ENCODE results near the gene CRACDL. TPM values are rescaled to one million over a fixed set of nuclear protein-coding genes. Genes with fewer than 3 reads are reported as not detected.

Gene CRACDL
- total RNA-seq, 1 donor from 2014 or later, result 2.3 TPM

DNA sequence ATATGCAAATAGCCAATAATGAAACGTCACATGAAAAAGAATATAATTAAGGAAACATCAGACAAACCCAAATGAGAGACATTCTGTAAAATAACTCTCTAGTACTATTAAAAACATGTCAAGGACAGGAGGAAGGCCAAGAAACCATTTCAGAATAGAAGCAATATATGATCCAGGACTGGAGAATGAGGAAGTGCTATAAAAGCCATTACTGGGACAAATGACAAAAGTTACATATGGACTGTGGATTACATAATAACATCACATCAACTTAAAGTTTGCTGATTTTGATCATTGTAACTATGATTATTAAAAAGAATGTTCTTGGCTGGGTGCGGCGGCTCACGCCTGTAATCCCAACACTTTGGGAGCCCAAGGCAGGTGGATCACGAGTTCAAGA, 81.3 kb downstream of the CRACDL start:
- no peak for DNase-seq

GRCh38 chr2:98852932-98853331, 83.1 kb downstream of the CRACDL start:
- DNase-seq, result no peak

DNA sequence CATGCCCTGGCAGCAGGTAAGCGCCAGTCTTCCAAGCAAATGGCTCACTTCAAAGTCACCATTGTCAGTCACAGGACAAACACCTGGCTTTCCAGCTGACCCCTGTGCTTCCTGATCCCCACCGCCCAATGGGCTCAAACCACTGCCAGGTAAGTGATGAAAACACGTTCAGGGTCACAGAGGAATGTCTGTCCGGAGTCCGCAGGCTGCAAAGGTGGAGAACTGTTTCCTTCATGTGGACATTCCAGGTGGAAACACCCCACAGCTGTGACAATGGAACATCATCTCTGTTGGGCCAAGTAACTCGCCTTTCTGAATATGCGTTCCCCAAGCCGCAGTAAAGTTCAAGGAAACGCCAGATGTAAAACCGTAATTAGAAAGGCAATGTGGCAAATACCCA, 86.0 kb downstream of the CRACDL start:
- DNase-seq, result no peak

- no peak for DNase-seq
Observed at GRCh38 chr2:98849113-98849512, 86.9 kb downstream of the CRACDL start.

GRCh38 chr2:98847853-98848252, 88.2 kb downstream of the CRACDL start:
- DNase-seq, result no peak

GRCh38 chr2:98846041-98846440, 90.0 kb downstream of the CRACDL start:
- no peak for DNase-seq

DNA sequence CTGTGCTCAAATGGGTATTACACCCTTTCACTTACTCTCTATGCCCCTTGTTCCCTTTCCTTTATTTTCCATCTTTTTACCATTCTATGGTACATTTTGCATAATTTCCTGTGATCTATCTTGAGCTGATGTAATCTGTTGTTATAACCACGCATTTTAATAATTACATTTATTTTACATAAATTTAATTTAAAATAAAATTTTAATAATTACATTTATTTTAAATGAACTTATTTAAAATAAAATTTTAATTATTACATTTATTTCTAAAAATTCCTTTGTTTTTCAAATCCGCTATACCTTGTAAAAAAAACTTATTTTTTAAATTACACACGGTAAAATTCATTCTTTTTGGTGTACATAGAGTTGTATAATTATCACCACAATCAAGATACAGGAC, 93.9 kb downstream of the CRACDL start:
- no peak for DNase-seq

DNA sequence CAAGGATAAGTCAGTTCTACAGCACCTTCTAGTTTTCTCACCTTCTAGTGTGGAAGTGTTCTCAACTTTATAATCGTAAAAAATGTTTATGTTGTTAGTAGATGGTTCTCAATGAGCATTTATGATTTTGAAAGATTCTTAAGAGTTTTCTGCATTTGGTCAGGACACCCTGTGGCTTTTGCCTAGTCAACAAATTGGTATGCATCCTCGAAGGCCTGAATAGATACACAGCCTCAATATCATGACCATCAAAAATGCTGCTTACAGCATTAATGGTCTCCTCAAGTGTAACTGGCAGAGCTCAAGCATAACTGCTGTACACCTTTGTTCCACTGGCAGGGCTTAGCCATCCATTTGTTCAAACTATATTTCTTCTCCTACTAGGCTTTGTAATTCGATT, 96.7 kb downstream of the CRACDL start:
- no peak for DNase-seq

GRCh38 chr2:98835831-98836385, 100.1 kb downstream of the CRACDL start:
- no peak for DNase-seq

DNA sequence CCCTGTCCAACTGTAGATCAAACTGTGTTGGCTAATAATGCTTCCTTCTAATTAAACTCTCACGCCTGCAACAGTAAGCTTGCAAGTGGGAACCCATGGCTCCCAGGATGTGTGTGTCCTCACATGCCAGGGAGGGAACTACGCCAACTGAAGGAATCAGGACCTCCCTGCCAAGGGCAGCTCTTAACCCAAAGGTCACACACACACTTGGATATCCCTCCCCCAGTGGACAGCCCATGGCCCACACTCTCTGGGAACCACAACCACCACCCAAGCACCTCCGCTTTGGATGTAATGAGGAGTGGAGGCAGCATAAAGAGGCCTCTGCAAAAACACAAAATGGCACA, 102.1 kb downstream of the CRACDL start:
- DNase-seq, result no peak

- DNase-seq, result no peak
Observed at GRCh38 chr2:98833172-98833916, 102.7 kb downstream of the CRACDL start.

- DNase-seq, result no peak
Observed at GRCh38 chr2:98832172-98832571, 103.9 kb downstream of the CRACDL start.

DNA sequence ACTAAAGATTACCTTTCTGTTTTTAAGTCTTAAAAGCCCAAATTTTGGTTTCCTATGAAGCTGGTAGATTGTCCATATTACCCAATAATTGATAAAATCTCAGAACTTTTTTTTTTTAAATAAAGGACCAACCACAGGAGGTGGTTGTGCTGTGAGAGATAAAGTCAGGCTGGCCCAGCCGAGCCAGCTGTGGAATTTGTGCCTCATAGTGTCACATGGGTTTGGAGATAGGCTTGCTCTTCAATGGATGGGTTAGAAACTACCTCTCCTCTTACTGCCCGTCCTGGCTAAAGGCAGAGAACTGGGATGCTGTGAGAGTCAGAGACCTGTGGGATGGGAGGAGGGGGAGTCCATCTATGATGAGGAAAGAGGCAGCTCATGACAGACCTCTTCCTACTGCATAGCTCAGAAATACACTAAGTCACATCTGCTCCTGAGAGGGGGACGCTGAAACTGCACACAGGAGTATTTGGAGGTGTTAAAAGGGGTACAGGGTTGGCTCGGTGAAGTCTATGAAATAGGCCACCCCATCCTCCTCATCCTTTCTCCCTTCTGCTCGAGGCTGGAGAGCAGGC, 105.4 kb downstream of the CRACDL start:
- no peak for DNase-seq

DNA sequence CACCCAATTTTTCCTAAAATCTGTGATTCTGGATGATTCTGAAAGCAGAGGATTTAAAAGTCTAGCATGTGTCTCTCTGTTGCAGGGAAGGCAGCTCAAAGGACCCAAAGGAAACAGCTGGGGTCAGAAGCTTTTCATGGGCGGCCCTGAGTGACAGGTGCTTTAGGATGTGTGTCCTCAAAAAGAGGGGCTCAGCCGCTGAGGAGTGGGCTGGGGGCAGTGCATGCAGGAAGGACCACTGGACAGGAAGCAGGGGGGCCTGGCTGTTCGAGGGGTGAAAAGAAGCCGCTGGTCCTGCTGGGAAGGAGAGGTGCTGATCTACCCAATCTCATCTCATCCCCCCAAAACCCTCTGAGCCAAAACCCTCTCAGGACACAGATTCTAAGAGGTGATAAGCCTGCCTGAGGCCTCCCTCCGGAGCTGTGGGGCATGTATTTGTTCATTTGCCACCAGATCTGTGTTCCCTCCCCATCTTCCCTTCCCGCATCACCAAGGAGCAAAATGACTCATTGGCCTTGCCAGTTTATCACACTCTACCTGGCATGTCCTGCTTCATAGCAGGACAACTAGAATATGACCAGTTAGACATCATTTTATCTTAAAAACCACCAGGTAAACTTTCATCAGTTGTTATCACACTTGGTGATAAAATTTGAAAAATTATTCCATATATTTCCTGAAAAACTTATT, 106.3 kb downstream of the CRACDL start:
- DNase-seq, result no peak

DNA sequence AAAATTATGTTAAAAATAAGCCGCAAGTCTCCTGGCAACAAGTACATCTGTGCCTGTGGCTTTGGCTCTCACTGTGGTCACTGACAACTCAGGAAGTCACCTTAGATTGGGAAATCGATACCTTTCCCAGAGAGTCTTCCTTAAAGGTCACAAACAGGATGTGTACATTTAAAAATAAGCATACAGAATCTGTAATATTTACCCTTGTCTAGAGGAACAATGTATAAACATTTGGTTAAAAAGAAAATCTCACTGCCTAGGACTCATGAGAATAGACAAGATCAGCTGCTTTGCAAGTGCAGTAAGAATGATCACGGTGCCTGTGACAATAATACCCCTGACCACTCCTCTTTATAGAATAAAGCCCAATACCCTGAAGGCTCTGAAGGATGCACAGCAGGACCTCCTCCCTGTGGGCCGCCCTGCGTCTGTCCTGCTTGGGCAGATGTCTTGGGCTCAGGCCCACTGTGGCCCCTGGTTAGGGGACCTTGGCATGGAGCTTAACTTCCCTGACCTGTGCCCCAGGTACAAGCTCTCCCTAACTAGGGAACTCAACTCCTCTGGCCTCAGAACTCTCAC, 107.1 kb downstream of the CRACDL start:
- DNase-seq, result no peak

GRCh38 chr2:98828369-98828744, 107.7 kb downstream of the CRACDL start:
- no peak for DNase-seq

GRCh38 chr2:98827625-98828368, 108.2 kb downstream of the CRACDL start:
- no peak for DNase-seq

DNA sequence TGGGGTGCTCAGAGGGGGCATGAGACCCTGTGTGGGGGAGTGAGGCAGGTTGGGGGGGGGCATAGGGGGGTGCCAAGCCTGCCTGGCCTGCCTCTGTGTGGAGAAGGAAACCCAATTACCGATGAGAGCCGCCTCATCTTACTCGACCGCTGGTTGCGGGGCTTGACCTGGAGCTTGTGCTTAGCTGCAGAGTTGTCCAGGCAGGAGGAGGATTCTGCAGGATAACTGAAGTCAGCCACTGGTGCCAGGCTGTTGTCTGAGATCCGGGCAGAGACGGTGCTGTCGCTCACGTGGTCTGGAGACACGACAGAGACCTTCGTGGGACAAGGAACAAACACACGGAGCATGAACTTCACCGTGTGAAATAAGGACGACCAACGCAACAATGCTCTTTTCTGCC, 109.2 kb downstream of the CRACDL start:
- DNase-seq, result no peak

- no peak for DNase-seq
Observed at GRCh38 chr2:98825858-98826257, 110.2 kb downstream of the CRACDL start.

DNA sequence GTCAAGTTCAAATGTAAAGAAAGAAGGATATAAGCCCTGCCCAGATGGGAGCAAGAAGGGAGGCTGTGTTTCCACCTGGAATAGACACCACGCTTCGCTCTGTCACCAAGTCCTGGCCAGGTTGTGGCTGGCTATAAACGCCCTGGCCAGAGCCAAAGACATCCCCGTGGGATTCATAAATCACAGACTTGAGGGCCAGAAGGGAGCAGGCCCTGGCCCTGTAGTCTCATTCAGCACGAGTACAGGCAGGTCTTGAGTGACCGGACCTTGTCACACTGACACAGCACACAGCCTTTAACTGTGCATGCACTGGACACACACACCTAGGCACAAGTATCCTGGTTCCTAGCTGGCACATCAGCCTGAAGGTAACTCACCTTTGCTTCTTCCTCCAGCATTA, 110.6 kb downstream of the CRACDL start:
- no peak for DNase-seq

DNA sequence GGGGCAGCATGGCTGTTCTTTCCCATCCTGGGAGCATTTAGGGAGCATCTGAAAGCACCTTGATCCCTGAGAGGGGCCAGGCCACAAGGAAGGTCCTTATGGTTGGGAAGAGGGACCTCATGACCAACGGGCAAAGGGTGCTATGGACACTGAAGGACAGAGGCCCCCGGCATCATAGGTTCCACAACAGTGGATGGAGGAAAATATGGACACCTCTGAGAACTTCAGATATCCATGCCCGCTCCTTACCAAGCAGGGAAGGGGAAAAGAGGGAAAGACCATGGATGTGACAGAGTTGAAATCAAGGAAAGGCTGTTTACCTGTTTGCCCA, 111.0 kb downstream of the CRACDL start:
- DNase-seq, result no peak

DNA sequence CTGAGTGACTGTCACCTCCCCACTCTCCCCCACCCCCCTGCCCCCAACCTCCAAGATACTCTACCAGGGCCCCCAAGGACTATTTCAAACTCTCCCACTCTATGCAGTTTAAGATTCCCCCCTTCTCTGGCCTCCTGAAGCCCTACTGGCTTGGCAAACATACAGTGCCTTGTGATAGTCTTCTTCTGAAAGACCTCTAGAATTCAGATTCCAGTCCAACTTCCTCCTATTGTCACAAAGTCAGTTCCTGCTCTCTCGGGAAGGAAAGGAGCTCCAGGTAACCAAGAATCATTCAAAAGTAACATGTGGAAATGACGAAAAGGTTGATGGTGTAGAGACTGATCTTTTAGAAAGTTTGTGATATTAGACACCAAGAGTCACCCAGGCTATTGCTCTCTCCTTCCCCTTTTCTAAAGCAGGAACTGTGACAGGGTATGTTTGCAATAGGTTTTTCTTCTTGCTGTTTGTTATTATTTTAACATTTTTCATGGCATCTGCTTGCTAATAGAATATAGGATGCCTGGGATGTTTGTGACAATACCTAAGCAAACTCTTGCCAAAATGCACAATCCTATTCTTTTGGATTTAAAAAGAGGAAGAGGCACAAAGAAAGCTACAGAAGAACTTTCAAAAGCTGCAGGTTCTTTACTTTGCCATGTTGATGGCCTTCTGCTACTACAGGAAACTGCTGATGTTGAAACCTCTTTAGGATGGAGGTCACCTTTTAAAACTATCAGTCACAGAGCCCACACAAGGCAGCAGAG, 111.6 kb downstream of the CRACDL start:
- no peak for DNase-seq
